OCI-M1 (cell line): ENCODE measurements around the gene DGCR8.

Experiments used
- DNase-seq: peaks from one replicate; lab custom pipeline; 2025; lab: John Stamatoyannopoulos, UW

DGCR8 gene

GRCh38 chr22:20090730-20091240 lies 10.7 kb downstream of the DGCR8 start:
- no peak for DNase-seq

- no peak for DNase-seq
These were observed 11.8 kb downstream of the DGCR8 start for GRCh38 chr22:20091690-20092476.

GRCh38 chr22:20092477-20092854 lies 12.4 kb downstream of the DGCR8 start:
- DNase-seq = no peak

GRCh38 chr22:20093418-20094196 lies 13.6 kb downstream of the DGCR8 start:
- DNase-seq = no peak

- DNase-seq = no peak
These were observed 14.3 kb downstream of the DGCR8 start for GRCh38 chr22:20094197-20094807.

GRCh38 chr22:20095521-20095920 lies 15.5 kb downstream of the DGCR8 start:
- DNase-seq = no peak

GRCh38 chr22:20096574-20097420 lies 16.8 kb downstream of the DGCR8 start:
- DNase-seq = no peak

GRCh38 chr22:20099099-20099711 lies 19.2 kb downstream of the DGCR8 start:
- DNase-seq = no peak

GRCh38 chr22:20101638-20102037 lies 21.6 kb downstream of the DGCR8 start:
- DNase-seq = no peak

- DNase-seq = no peak
These were observed 22.3 kb downstream of the DGCR8 start for GRCh38 chr22:20102203-20102780.

GRCh38 chr22:20105456-20106204 lies 25.6 kb downstream of the DGCR8 start:
- no peak for DNase-seq

- no peak for DNase-seq
These were observed 26.3 kb downstream of the DGCR8 start for GRCh38 chr22:20106205-20106848.

GRCh38 chr22:20106849-20107237 lies 26.8 kb downstream of the DGCR8 start:
- no peak for DNase-seq

- DNase-seq = no peak
These were observed 27.4 kb downstream of the DGCR8 start for GRCh38 chr22:20107471-20107901.

- no peak for DNase-seq
These were observed 28.1 kb downstream of the DGCR8 start for GRCh38 chr22:20107951-20108756.

- no peak for DNase-seq
These were observed 28.8 kb downstream of the DGCR8 start for GRCh38 chr22:20108757-20109230.

GRCh38 chr22:20109411-20110358 lies 29.6 kb downstream of the DGCR8 start:
- DNase-seq = no peak
